Stimulated activated naive B cell treated with anti-CD40 and anti-IgM and Interleukin-4, amounts not matched to agents 10 μg/mL and 1 μg/mL and 100 μg/mL, for 72 hours (primary cell): ENCODE data around the gene AMBN.

Experiments
- ATAC-seq, 2 donors: fragments of 150-1000 bp; cut with Tn5 transposase; replicated peaks; 2 replicates each; pipeline ENCODE4 v1.10.0; 2021; ENCODE audit warnings: moderate library complexity in 1 of 2
- DNase-seq: peaks from one replicate; pipeline ENCODE4 v3.0.0; 2021
- H3K27ac Mint-ChIP-seq: one replicate; pipeline ENCODE4 v1.8.0; 2022; ENCODE audit warnings: mild to moderate bottlenecking, mixed read lengths
- H3K27me3 Mint-ChIP-seq, 2 donors: one replicate each; pipeline ENCODE4 v1.8.0; 2022; ENCODE audit warnings: mixed read lengths in 2 of 2
- H3K36me3 Mint-ChIP-seq, 2 donors: one replicate each; pipeline ENCODE4 v1.8.0; 2022; ENCODE audit warnings: mixed read lengths in 2 of 2, mild to moderate bottlenecking in 1 of 2
- H3K4me1 Mint-ChIP-seq, 2 donors: one replicate each; pipeline ENCODE4 v1.8.0; 2022; ENCODE audit warnings: mixed read lengths in 2 of 2, mild to moderate bottlenecking in 1 of 2
- H3K4me3 Mint-ChIP-seq, 2 donors: one replicate each; pipeline ENCODE4 v1.8.0; 2022; ENCODE audit warnings: mild to moderate bottlenecking in 2 of 2, mixed read lengths in 2 of 2, moderate library complexity in 1 of 2
- H3K9me3 Mint-ChIP-seq, 2 donors: one replicate each; pipeline ENCODE4 v1.8.0; 2022; ENCODE audit warnings: mixed read lengths in 2 of 2, mild to moderate bottlenecking in 1 of 2

Gene AMBN

GRCh38 chr4:70591955-70592582 is at the start of gene AMBN:
Gene AMBN (plus strand): TSS chr4:70592256. CDS start chr4:70592359, 103 bp downstream.
- Mint-ChIP-seq H3K27me3 (peaks cover 0 to 8% of the 10 kb centered on the region in 2 donors), H3K4me3 (no peak within 1 kb of the TSS), H3K9me3 (no peaks in the 10 kb centered on the region), H3K4me1 (peaks cover 9 to 15% of the 10 kb centered on the region in 2 donors), H3K27ac (no peak within 1 kb of the TSS), H3K36me3 (no peaks in the 10 kb centered on the region)
- no peak for ATAC-seq
- DNase-seq, result no peak

GRCh38 chr4:70544279-70544868 is 47.7 kb upstream of the AMBN start:
- Mint-ChIP-seq H3K36me3 (no peaks in the 10 kb centered on the region), H3K4me1 (no peaks in the 10 kb centered on the region), H3K4me3 (no peak overlapping the region), H3K27me3 (peaks cover 12 to 20% of the 10 kb centered on the region in 2 donors), H3K9me3 (no peaks in the 10 kb centered on the region), H3K27ac (no peak overlapping the region)
- DNase-seq, result no peak
- ATAC-seq, result peak in 1 of 2 donors; percentile 42

- DNase-seq (no peak), ATAC-seq (no peak)
- Mint-ChIP-seq H3K4me1 (peaks cover 2 to 10% of the 10 kb centered on the region in 2 donors), H3K9me3 (peaks cover 0 to 4% of the 10 kb centered on the region in 2 donors), H3K4me3 (no peak overlapping the region), H3K36me3 (no peaks in the 10 kb centered on the region), H3K27me3 (peaks cover 5 to 8% of the 10 kb centered on the region in 2 donors), H3K27ac (no peak overlapping the region)
Measured at GRCh38 chr4:70556856-70557255, 35.2 kb upstream of the AMBN start.

- Mint-ChIP-seq H3K9me3 (peaks cover 0 to 4% of the 10 kb centered on the region in 2 donors), H3K36me3 (no peaks in the 10 kb centered on the region), H3K4me1 (peaks cover 2 to 10% of the 10 kb centered on the region in 2 donors), H3K27me3 (no peaks in the 10 kb centered on the region), H3K4me3 (no peak overlapping the region), H3K27ac (no peak overlapping the region)
- ATAC-seq (peak; percentile 65 to 69), DNase-seq (peak; percentile 6)
Measured at GRCh38 chr4:70559211-70559830, 32.7 kb upstream of the AMBN start.

DNA sequence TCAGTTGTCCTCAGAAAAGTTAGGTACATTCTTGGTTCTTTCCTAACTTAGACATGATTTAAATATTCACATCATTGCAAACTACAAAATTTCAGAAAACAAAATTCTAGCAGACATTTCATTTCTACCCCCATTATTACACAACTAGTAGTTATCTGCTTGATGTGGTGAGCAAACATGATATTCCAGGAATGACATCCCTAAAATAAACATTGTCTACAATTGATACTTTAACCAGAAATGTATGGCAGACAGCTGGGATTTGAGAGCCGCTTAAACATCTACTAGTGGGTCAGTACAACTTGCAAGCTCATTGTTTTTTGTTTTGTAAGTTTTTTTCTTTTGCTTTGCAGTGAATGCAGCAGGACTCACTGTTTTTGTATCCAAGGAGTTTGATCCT is 32.1 kb upstream of the AMBN start:
- Mint-ChIP-seq H3K4me3 (no peak overlapping the region), H3K27me3 (no peaks in the 10 kb centered on the region), H3K27ac (no peak overlapping the region), H3K4me1 (peaks cover 2 to 10% of the 10 kb centered on the region in 2 donors), H3K36me3 (no peaks in the 10 kb centered on the region), H3K9me3 (peaks cover 0 to 4% of the 10 kb centered on the region in 2 donors)
- no peak for ATAC-seq
- no peak for DNase-seq

GRCh38 chr4:70564033-70564432 is 28.0 kb upstream of the AMBN start:
- Mint-ChIP-seq H3K36me3 (no peaks in the 10 kb centered on the region), H3K4me3 (no peak overlapping the region), H3K4me1 (peaks cover 0 to 3% of the 10 kb centered on the region in 2 donors), H3K27me3 (peaks cover 6 to 10% of the 10 kb centered on the region in 2 donors), H3K9me3 (peaks cover 6 to 9% of the 10 kb centered on the region in 2 donors), H3K27ac (no peak overlapping the region)
- DNase-seq (no peak), ATAC-seq (no peak)

GRCh38 chr4:70570796-70571195 is 21.3 kb upstream of the AMBN start:
- no peak overlapping the region for H3K27ac Mint-ChIP-seq
- peaks cover 21 to 31% of the 10 kb centered on the region in 2 donors for H3K27me3 Mint-ChIP-seq
- ATAC-seq, result no peak

DNA sequence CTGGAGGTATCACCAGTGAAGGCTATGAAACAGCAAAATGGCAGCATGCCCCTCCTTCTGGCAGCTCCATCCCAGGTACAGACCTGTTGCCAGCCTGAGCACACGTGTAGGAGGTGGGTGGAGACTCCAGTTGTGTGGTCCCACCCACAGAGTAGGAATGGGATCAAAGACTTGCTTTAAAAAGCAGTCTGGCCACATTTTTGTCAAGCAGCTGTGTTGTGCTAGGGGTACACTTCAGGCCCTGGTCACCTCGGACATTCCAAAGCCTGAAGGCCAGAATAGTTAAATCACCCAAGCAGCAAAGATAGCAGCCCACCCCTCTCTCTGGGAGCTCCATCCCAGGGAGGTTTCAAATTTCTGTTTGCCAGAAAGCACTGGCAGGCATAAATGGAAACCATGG is 20.3 kb upstream of the AMBN start:
- ATAC-seq (no peak), DNase-seq (no peak)
- Mint-ChIP-seq H3K27me3 (peaks cover 21 to 31% of the 10 kb centered on the region in 2 donors), H3K4me3 (no peak overlapping the region), H3K9me3 (peaks cover 0 to 9% of the 10 kb centered on the region in 2 donors), H3K36me3 (no peaks in the 10 kb centered on the region), H3K27ac (no peak overlapping the region), H3K4me1 (no peaks in the 10 kb centered on the region)

More at GRCh38 chr4:70570796-70571195, 21.3 kb upstream of the AMBN start:
- H3K36me3 Mint-ChIP-seq, result no peaks in the 10 kb centered on the region
- H3K4me3 Mint-ChIP-seq, result no peak overlapping the region
- no peaks in the 10 kb centered on the region for H3K4me1 Mint-ChIP-seq
- DNase-seq, result no peak
- peaks cover 6 to 15% of the 10 kb centered on the region in 2 donors for H3K9me3 Mint-ChIP-seq

GRCh38 chr4:70575964-70576363 is 16.1 kb upstream of the AMBN start:
- H3K9me3 Mint-ChIP-seq, result peaks cover 3 to 5% of the 10 kb centered on the region in 2 donors
- H3K27me3 Mint-ChIP-seq, result peaks cover 6 to 8% of the 10 kb centered on the region in 2 donors
- no peak for DNase-seq
- H3K4me3 Mint-ChIP-seq, result no peak overlapping the region
- H3K27ac Mint-ChIP-seq, result no peak overlapping the region
- H3K36me3 Mint-ChIP-seq, result peaks cover 0 to 2% of the 10 kb centered on the region in 2 donors
- H3K4me1 Mint-ChIP-seq, result no peaks in the 10 kb centered on the region
- no peak for ATAC-seq

DNA sequence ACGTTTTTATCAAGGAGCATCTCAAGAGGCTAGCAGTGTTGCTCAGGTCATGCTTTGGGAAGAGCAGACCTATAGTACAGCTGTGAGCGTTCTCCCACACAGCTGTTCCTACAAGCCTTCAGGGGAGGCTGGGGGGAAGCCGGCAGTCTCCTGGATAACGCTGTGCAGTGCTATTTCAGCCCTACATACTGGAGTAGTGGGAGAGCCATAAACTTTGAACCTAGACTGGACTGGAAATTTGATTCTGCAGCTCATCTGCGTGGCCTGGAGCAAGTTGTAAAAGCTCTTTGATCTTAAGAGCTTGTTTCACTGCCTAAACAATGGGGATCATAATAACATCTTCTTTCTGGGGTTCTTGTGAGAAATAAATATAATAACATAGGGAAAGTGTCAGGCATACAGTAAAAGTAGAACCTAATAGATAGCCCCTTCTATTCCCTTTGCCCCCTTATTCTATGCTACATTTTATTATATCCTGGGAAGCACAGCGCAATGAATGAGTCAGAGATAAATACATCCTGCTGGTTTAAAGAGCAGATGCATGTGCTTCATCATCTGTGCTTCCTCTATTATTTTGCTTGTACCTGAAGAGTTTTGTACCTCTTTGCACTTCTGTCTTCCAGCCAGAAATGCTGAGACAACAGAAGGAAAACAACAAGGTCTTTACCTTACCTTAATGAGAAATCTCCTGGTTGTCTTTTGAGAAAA is 14.7 kb upstream of the AMBN start:
- Mint-ChIP-seq H3K9me3 (peaks cover 3 to 5% of the 10 kb centered on the region in 2 donors), H3K36me3 (peaks cover 0 to 2% of the 10 kb centered on the region in 2 donors), H3K27ac (no peak overlapping the region), H3K4me3 (no peak overlapping the region), H3K4me1 (no peaks in the 10 kb centered on the region), H3K27me3 (peaks cover 0 to 4% of the 10 kb centered on the region in 2 donors)
- no peak for DNase-seq
- no peak for ATAC-seq

DNA sequence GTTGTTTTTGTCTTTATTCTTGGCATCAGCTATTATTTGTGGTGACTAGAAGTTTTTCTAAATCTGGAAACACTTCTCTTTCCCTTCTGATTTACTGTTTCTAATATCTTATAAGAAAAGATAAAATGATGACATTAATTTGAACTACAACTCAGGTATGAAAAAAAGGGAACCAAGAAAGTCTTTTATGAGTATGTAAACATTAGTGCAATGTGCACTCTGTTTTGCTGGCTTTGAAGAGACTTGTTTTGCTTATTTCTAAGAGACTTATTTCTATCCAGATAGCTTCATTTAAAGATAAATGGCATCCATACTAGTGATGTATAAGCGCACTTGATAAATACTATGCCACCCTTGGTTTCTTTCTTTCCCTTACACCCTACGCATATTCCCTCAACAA is 10.1 kb upstream of the AMBN start:
- Mint-ChIP-seq H3K27ac (no peak overlapping the region), H3K4me3 (no peak overlapping the region), H3K36me3 (peaks cover 0 to 2% of the 10 kb centered on the region in 2 donors), H3K27me3 (peaks cover 4 to 6% of the 10 kb centered on the region in 2 donors), H3K4me1 (no peaks in the 10 kb centered on the region), H3K9me3 (peaks cover 1 to 5% of the 10 kb centered on the region in 2 donors)
- no peak for ATAC-seq
- no peak for DNase-seq

DNA sequence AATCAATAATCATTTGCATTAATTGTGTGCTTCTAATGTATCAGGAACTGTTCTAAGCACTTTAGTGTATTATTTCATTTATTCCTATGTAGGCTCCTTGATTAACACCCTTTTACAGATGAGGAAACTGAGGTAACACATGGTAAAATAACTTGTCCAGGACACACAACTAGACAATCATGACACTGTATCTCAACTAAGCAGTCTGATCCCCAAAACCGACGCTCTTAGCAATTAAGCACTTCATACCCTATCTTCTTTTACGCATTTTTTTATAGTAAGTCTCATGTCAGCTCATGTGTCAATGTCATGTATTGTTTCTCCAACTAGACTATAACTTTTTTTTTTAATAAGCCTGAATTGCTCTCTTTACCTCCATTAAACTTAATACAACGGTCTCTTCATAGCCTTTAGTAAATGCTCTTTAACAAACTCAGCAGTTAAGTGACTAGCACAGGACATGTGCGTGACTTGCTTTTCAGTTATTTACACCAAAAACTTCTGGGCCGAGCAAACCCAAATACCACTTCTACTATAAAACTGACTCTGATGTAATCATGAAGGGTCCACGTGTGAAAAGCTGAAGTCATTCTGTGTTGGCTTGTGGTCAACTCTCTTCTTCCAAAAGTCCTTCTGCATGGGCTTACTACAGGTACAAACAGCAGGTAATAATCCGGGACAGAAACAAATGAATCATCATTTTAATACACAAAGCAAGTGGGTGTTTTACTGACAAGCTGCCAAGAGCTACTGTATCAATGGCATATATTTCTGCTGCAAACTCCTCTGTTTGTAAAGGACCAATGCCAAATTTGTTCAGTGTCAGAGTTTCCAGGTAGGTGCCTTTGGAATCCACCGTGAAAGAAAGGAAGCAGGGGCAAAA is 7.9 kb upstream of the AMBN start:
- DNase-seq (no peak), ATAC-seq (no peak)
- Mint-ChIP-seq H3K4me1 (no peaks in the 10 kb centered on the region), H3K4me3 (no peak overlapping the region), H3K27ac (no peak overlapping the region), H3K27me3 (peaks cover 0 to 6% of the 10 kb centered on the region in 2 donors), H3K9me3 (no peaks in the 10 kb centered on the region), H3K36me3 (no peaks in the 10 kb centered on the region)

- Mint-ChIP-seq H3K27ac (no peak overlapping the region), H3K27me3 (peaks cover 0 to 6% of the 10 kb centered on the region in 2 donors), H3K9me3 (no peaks in the 10 kb centered on the region), H3K36me3 (no peaks in the 10 kb centered on the region), H3K4me1 (peaks cover 9 to 15% of the 10 kb centered on the region in 2 donors), H3K4me3 (no peak overlapping the region)
- DNase-seq (no peak), ATAC-seq (no peak)
Measured at GRCh38 chr4:70586841-70587240, 5.2 kb upstream of the AMBN start.
